COR-L47 (cell line): ENCODE data around the gene PRR5L.
A peak's percentile ranks its signal among the peaks of the same experiment; 100 is the strongest.
"Not testable (repeated sequence)": the region's sequence is repeated elsewhere in the genome, so short reads cannot be mapped to it uniquely, and the experiment has no call there.

Source experiments
- DNase-seq: peaks from one replicate; lab custom pipeline; 2025; lab: John Stamatoyannopoulos, UW

Gene PRR5L

GRCh38 chr11:36281850-36282249, 14.2 kb upstream of the PRR5L start:
- DNase-seq = no peak

GRCh38 chr11:36282926-36283325, 13.2 kb upstream of the PRR5L start:
- DNase-seq = no peak

DNA sequence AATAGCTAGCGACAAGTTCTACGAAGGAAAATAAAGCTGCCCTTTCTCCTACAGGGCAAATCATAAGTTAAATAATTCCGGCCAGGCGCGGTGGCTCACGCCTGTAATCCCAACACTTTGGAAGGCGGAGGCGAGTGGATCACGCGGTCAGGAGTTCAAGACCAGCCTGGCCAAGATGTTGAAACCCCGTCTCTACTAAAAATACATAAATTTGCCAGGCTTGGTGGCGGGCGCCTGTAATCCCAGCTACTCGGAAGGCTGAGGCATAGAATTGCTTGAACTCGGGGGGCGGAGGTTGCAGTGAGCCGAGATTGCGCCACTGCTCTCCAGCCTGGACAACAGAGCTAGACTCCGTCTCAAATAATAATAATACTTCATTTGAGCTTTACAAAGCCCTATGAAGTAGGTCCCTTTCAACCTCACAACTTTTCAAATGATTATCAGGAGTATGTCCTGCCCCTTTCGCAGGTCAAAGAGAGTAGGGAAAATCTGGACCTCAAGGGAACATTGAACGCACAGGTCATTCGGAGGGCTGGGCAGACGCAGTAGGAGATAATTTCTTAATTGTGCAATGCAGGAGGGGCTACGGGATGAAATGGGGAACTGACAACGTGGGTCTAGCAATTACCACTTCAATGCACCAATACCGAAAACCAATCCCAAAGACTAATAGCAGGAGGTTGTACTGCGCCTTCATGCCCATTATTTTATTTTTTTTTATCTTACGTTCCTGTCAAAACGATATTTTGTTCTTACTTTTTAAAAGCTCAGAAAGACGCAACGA, 7.5 kb upstream of the PRR5L start:
- no peak for DNase-seq

- DNase-seq = peak; percentile 91
These were observed 6.7 kb upstream of the PRR5L start, which contains the start of gene COMMD9 for GRCh38 chr11:36289226-36289852. Gene COMMD9, minus strand, starts transcription at chr11:36289424. Its CDS starts 12 bp downstream, at chr11:36289412.

DNA sequence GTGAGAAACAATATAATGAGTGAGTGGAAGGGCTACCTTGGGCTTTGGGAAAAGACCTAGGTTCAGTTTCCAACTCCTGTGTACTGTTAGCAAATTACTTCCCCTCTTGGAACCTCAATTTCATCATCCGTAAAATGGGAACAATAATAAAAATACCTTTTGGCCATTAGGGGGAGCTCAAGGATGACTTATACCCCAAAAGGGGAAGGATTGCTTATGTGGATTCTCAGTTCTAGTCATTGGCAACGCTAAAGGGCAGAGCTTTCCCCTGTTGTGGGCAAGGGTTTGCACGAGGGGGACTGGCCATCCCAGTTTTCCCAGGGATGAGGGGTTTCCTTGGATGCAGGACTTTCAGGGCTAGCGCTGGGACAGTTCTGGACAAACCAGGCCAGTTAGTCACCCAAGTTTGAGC, 3.8 kb upstream of the PRR5L start:
- no peak for DNase-seq

GRCh38 chr11:36296884-36297543, 926 bp downstream of the PRR5L start:
- no peak for DNase-seq

- DNase-seq = no peak
These were observed 4.6 kb downstream of the PRR5L start for GRCh38 chr11:36300650-36301049.

- no peak for DNase-seq
These were observed 8.3 kb downstream of the PRR5L start for GRCh38 chr11:36304351-36304750.

DNA sequence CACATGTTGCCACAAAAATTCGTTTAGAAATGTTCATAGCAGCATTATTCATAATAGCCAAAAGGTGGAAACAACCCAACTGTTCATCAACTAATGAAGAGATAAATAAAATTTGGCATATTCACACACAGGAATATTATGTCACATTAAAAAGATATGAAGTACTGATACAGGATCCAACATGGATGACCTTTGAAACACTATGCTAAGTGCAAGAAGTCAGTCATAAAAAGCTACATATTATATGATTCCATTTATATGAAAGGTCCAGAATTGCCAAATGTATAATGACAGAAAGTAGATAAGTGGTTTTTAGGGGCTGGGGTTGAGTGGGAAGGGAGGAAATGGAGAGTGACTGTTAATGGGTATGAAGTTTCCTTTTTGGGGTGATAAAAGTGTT, 9.0 kb downstream of the PRR5L start:
- no peak for DNase-seq

DNA sequence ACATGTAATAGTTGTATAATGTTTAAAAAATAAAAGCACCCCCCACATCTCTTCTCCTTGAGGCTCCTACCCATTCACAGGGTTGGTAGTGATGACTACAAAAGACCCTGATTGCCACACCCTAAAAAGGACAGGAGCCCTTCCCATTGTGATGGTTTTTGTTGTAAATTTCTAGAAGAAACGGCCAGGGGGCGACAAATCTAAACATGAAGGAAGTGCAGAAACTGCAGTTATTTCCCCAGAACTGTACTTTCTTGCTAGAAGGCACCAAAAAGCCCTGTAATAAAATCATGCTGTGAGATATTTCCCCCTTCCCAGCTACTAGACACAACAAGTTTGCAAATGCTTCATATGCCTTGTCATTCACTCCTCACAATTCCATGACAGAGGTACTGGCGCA, 10.8 kb downstream of the PRR5L start:
- DNase-seq = peak; percentile 22

GRCh38 chr11:36308577-36308976, 12.5 kb downstream of the PRR5L start:
- DNase-seq = no peak

DNA sequence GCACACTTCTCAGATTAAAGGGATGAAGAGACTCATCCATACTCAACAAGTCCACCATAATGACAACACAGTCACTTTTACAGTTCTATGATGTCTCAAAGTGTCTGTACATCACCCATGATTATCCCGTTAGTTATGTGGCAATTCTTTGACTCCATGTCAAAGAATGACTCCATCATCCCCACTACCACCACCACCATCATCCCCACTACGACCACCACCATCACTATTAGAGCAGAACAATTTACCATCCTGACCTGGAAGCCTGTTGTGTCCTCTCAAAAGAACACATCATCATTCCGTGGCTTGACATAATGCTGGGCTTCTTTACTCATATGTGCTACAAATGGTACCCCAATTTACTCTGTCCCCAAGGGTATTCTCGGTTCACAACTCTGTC, 13.7 kb downstream of the PRR5L start:
- DNase-seq = no peak

- peak; percentile 12 for DNase-seq
These were observed 16.0 kb downstream of the PRR5L start for GRCh38 chr11:36311926-36312595.

GRCh38 chr11:36312611-36313472, 16.8 kb downstream of the PRR5L start:
- DNase-seq = no peak

- DNase-seq = no peak
These were observed 17.8 kb downstream of the PRR5L start for GRCh38 chr11:36313750-36314433.

DNA sequence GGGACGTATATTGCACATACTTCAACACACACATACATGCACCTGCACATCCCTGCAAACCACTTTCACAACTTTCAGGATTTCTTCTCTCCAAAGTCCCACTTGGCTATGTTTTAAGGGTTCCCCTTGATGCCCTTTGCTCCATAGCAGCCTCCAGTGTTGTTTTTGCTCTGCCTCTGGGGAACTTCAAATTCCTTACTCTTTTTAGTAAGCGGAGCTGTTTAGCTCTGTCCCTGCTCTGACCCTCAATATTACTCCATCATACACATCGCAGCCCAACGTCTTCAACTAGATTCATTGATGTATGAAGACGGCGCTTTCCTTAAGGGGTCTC, 18.3 kb downstream of the PRR5L start:
- DNase-seq = no peak

DNA sequence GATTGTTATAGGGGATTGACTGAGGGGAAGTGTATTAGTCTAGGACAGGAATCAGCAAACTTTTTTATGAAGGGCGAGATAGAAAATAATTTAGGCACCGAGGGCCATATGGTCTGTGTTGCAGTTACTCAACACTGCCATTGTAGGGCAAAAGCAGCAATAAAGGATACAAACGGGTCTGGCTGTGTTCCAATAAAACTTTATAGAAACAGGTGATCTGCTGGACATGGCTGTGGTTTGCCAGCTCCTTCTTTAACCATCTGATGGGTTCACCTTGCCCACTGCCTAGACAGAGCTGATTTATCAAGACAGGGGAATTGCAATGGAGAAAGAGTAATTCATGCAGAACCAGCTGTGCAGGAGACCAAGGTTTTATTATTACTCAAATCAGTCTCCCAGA, 20.0 kb downstream of the PRR5L start:
- no peak for DNase-seq

- no peak for DNase-seq
These were observed 21.9 kb downstream of the PRR5L start for GRCh38 chr11:36317992-36318391.

DNA sequence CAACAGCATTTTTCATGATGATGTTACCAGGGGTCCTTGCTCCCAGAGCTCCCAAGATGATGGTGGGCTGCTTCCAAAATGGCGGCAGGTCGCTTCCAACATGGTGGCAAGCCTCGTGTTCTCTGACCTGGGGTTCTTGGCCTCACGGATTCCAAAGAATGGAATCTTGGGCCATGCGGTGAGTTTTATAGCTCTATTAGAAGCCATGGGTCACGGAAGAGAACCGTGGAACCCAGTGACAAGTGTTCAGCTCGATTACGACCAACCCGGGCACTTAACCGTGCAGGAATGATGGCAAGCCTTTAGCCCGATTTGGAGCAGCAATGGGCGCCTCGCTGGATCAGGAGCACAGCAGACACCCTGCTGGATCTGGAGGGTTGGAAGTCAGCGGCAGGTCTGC, 28.9 kb downstream of the PRR5L start:
- not testable (repeated sequence) for DNase-seq

DNA sequence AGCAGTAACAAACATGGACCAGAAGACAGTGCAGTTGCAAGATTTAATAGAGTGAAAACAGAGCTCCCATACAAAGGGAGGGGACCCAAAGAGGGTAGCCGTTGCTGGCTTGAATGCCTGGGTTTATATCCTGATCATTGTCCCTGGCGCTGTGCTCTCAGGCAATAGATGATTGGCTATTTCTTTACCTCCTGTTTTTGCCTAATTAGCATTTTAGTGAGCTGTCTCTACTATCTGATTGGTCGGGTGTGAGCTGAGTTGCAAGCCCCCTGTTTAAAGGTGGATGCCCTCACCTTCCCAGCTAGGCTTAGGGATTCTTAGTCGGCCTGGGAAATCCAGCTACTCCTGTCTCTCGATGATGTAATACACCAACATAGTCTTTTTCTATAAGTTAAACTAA, 29.3 kb downstream of the PRR5L start:
- not testable (repeated sequence) for DNase-seq
